ENCODE data around the gene ZBTB43. TPM values are rescaled to one million over a fixed set of nuclear protein-coding genes. Genes with fewer than 3 reads are reported as not detected.
"Not testable (repeated sequence)": the region's sequence is repeated elsewhere in the genome, so short reads cannot be mapped to it uniquely, and the experiment has no call there.

Gene ZBTB43
- total RNA-seq, 2 experiments from 2014 or later: 20.5 to 28.4 TPM

GRCh38 chr9:126810221-126810620 is 5.4 kb downstream of the ZBTB43 start:
- intact Hi-C loops (cut with micrococcal nuclease); H3K9me3 Mint-ChIP-seq: not testable (repeated sequence)
- H3K36me3 Mint-ChIP-seq: peaks cover 28% of the 10 kb centered on the region

GRCh38 chr9:126813072-126813471 is 8.2 kb downstream of the ZBTB43 start:
- DNase-seq: no peak
- Mint-ChIP-seq H3K27ac (no peak overlapping the region), H3K9me3 (peaks cover 20% of the 10 kb centered on the region), H3K4me1 (ENCODE audit: low read depth) (peaks cover 12% of the 10 kb centered on the region), H3K27me3 (no peaks in the 10 kb centered on the region), H3K36me3 (peaks cover 48% of the 10 kb centered on the region), H3K4me3 (no peak overlapping the region)
- ChIA-PET CTCF (no interaction called here), POLR2A (no interaction called here)
- intact Hi-C loops (cut with micrococcal nuclease): no loop called here

More at GRCh38 chr9:126810221-126810620, 5.4 kb downstream of the ZBTB43 start:
- peaks cover 28% of the 10 kb centered on the region for H3K4me1 Mint-ChIP-seq (ENCODE audit: low read depth)
- POLR2A ChIA-PET, H3K4me3 Mint-ChIP-seq, H3K27ac Mint-ChIP-seq, DNase-seq, H3K27me3 Mint-ChIP-seq: not testable (repeated sequence)
- CTCF ChIA-PET: interaction anchor here (2.6 kb wide), 1 partner anchor 105 kb away, joined by 6 read pairs; no protein-coding TSS in a partner anchor

GRCh38 chr9:126814091-126814490 is 9.3 kb downstream of the ZBTB43 start:
- Mint-ChIP-seq H3K36me3 (peaks cover 57% of the 10 kb centered on the region), H3K9me3 (peaks cover 28% of the 10 kb centered on the region), H3K4me3 (no peak overlapping the region), H3K4me1 (ENCODE audit: low read depth) (peaks cover 16% of the 10 kb centered on the region), H3K27me3 (no peaks in the 10 kb centered on the region), H3K27ac (no peak overlapping the region)
- DNase-seq: no peak
- intact Hi-C loops (cut with micrococcal nuclease): no loop called here
- CTCF ChIA-PET: no interaction called here
- POLR2A ChIA-PET: no interaction called here

GRCh38 chr9:126817615-126818014 is 12.8 kb downstream of the ZBTB43 start:
- H3K4me1 Mint-ChIP-seq (ENCODE audit: low read depth): peaks cover 29% of the 10 kb centered on the region
- H3K9me3 Mint-ChIP-seq: peaks cover 35% of the 10 kb centered on the region
- POLR2A ChIA-PET; H3K27ac Mint-ChIP-seq; intact Hi-C loops (cut with micrococcal nuclease); DNase-seq; H3K27me3 Mint-ChIP-seq; H3K4me3 Mint-ChIP-seq: not testable (repeated sequence)
- CTCF ChIA-PET: interaction anchor here (1.6 kb wide), 1 partner anchor 36 kb away, joined by 6 read pairs; no protein-coding TSS in a partner anchor
- H3K36me3 Mint-ChIP-seq: peaks cover 64% of the 10 kb centered on the region

GRCh38 chr9:126818482-126818881 is 13.6 kb downstream of the ZBTB43 start:
- intact Hi-C loops (cut with micrococcal nuclease): no loop called here
- no peak overlapping the region for H3K4me3 Mint-ChIP-seq
- no peak overlapping the region for H3K27ac Mint-ChIP-seq
- H3K27me3 Mint-ChIP-seq: no peaks in the 10 kb centered on the region
- peaks cover 30% of the 10 kb centered on the region for H3K4me1 Mint-ChIP-seq (ENCODE audit: low read depth)
- peaks cover 60% of the 10 kb centered on the region for H3K36me3 Mint-ChIP-seq
- peaks cover 35% of the 10 kb centered on the region for H3K9me3 Mint-ChIP-seq
- CTCF ChIA-PET: interaction anchor here (0.6 kb wide), 1 partner anchor 17 kb away, joined by 4 read pairs; no protein-coding TSS in a partner anchor
- POLR2A ChIA-PET: no interaction called here
- DNase-seq: no peak

- DNase-seq: no peak
- ChIA-PET POLR2A (interaction anchor here (1.0 to 1.8 kb wide), 2 partner anchors 15 kb away, joined by 4 to 5 read pairs; partner anchors contain the start of gene ZBTB43), CTCF (interaction anchor here (1.0 to 1.2 kb wide), 2 partner anchors 42 to 113 kb away, joined by 4 read pairs; no protein-coding TSS in a partner anchor)
- Mint-ChIP-seq H3K36me3 (peaks cover 56% of the 10 kb centered on the region), H3K27me3 (no peaks in the 10 kb centered on the region), H3K27ac (peak overlapping the region; percentile 31), H3K4me1 (ENCODE audit: low read depth) (peaks cover 33% of the 10 kb centered on the region), H3K4me3 (no peak overlapping the region), H3K9me3 (peaks cover 30% of the 10 kb centered on the region)
- intact Hi-C loops (cut with micrococcal nuclease): loop anchor here (1.0 kb wide), 1 partner anchor 14 kb away; the partner anchor contains the start of gene ZBTB43
These were observed 14.6 kb downstream of the ZBTB43 start for GRCh38 chr9:126819482-126819881.

GRCh38 chr9:126822278-126822677 is 17.4 kb downstream of the ZBTB43 start:
- ChIA-PET POLR2A (no interaction called here), CTCF (no interaction called here)
- H3K4me3 Mint-ChIP-seq: no peak overlapping the region
- H3K27ac Mint-ChIP-seq: no peak overlapping the region
- H3K36me3 Mint-ChIP-seq: peaks cover 39% of the 10 kb centered on the region
- H3K27me3 Mint-ChIP-seq: no peaks in the 10 kb centered on the region
- intact Hi-C loops (cut with micrococcal nuclease): no loop called here
- peaks cover 18% of the 10 kb centered on the region for H3K9me3 Mint-ChIP-seq
- peaks cover 30% of the 10 kb centered on the region for H3K4me1 Mint-ChIP-seq (ENCODE audit: low read depth)
- no peak for DNase-seq

- intact Hi-C loops (cut with micrococcal nuclease): no loop called here
- DNase-seq: no peak
- no peak overlapping the region for H3K4me3 Mint-ChIP-seq
- H3K27me3 Mint-ChIP-seq: no peaks in the 10 kb centered on the region
- peaks cover 30% of the 10 kb centered on the region for H3K4me1 Mint-ChIP-seq (ENCODE audit: low read depth)
- no peak overlapping the region for H3K27ac Mint-ChIP-seq
- H3K9me3 Mint-ChIP-seq: peaks cover 15% of the 10 kb centered on the region
- POLR2A ChIA-PET: no interaction called here
- H3K36me3 Mint-ChIP-seq: peaks cover 33% of the 10 kb centered on the region
- CTCF ChIA-PET: no interaction called here
These were observed 18.0 kb downstream of the ZBTB43 start for GRCh38 chr9:126822873-126823272.

GRCh38 chr9:126824052-126824451 is 19.2 kb downstream of the ZBTB43 start:
- DNase-seq; H3K27me3 Mint-ChIP-seq; POLR2A ChIA-PET; intact Hi-C loops (cut with micrococcal nuclease); H3K27ac Mint-ChIP-seq; H3K4me3 Mint-ChIP-seq; CTCF ChIA-PET; H3K9me3 Mint-ChIP-seq: not testable (repeated sequence)
- Mint-ChIP-seq H3K36me3 (peaks cover 23% of the 10 kb centered on the region), H3K4me1 (ENCODE audit: low read depth) (peaks cover 28% of the 10 kb centered on the region)

GRCh38 chr9:126827227-126827626 is 22.4 kb downstream of the ZBTB43 start:
- Mint-ChIP-seq H3K36me3 (peaks cover 15% of the 10 kb centered on the region), H3K4me1 (ENCODE audit: low read depth) (peaks cover 18% of the 10 kb centered on the region), H3K27me3 (no peaks in the 10 kb centered on the region), H3K9me3 (no peaks in the 10 kb centered on the region), H3K4me3 (no peak overlapping the region), H3K27ac (no peak overlapping the region)
- no peak for DNase-seq
- intact Hi-C loops (cut with micrococcal nuclease): no loop called here
- ChIA-PET CTCF (no interaction called here), POLR2A (interaction anchor here (0.8 kb wide), 1 partner anchor 13 kb away, joined by 3 read pairs; no protein-coding TSS in a partner anchor)

- POLR2A ChIA-PET: interaction anchor here (0.7 kb wide), 1 partner anchor 178 kb away, joined by 5 read pairs; no protein-coding TSS in a partner anchor
- H3K9me3 Mint-ChIP-seq: no peaks in the 10 kb centered on the region
- intact Hi-C loops (cut with micrococcal nuclease): no loop called here
- no peaks in the 10 kb centered on the region for H3K27me3 Mint-ChIP-seq
- CTCF ChIA-PET: interaction anchor here (0.7 to 1.0 kb wide), 2 partner anchors 13 to 47 kb away, joined by 3 read pairs; no protein-coding TSS in a partner anchor
- H3K27ac Mint-ChIP-seq: no peak overlapping the region
- peaks cover 17% of the 10 kb centered on the region for H3K4me1 Mint-ChIP-seq (ENCODE audit: low read depth)
- DNase-seq: no peak
- H3K36me3 Mint-ChIP-seq: peaks cover 26% of the 10 kb centered on the region
- H3K4me3 Mint-ChIP-seq: no peak overlapping the region
These were observed 24.2 kb downstream of the ZBTB43 start for GRCh38 chr9:126829035-126829434.

- Mint-ChIP-seq H3K9me3 (no peaks in the 10 kb centered on the region), H3K4me3 (no peak overlapping the region), H3K36me3 (peaks cover 33% of the 10 kb centered on the region), H3K4me1 (ENCODE audit: low read depth) (peaks cover 15% of the 10 kb centered on the region), H3K27ac (no peak overlapping the region), H3K27me3 (no peaks in the 10 kb centered on the region)
- ChIA-PET POLR2A (no interaction called here), CTCF (no interaction called here)
- intact Hi-C loops (cut with micrococcal nuclease): no loop called here
- no peak for DNase-seq
These were observed 26.0 kb downstream of the ZBTB43 start for GRCh38 chr9:126830827-126831226.

- Mint-ChIP-seq H3K9me3 (no peaks in the 10 kb centered on the region), H3K4me1 (ENCODE audit: low read depth) (peaks cover 23% of the 10 kb centered on the region), H3K27ac (no peak overlapping the region), H3K4me3 (no peak overlapping the region), H3K27me3 (no peaks in the 10 kb centered on the region), H3K36me3 (peaks cover 37% of the 10 kb centered on the region)
- no peak for DNase-seq
- intact Hi-C loops (cut with micrococcal nuclease): no loop called here
- ChIA-PET CTCF (interaction anchor here (1.2 kb wide), 1 partner anchor 127 kb away, joined by 4 read pairs; no protein-coding TSS in a partner anchor), POLR2A (no interaction called here)
These were observed 27.6 kb downstream of the ZBTB43 start for GRCh38 chr9:126832440-126832839.
